BLaER1 (cell line): ENCODE results near the gene SORBS2.

Source experiments
- H3K27ac ChIP-seq: shearing (Covaris generic); formaldehyde crosslinking; 2 replicates; pipeline ENCODE4 v1.8.1; 2022
- H3K27me3 ChIP-seq: shearing (Covaris generic); formaldehyde crosslinking; 2 replicates; pipeline ENCODE4 v1.8.1; 2022
- H3K36me3 ChIP-seq: shearing (Covaris generic); formaldehyde crosslinking; 2 replicates; pipeline ENCODE4 v1.8.1; 2022
- H3K4me1 ChIP-seq: shearing (Covaris generic); formaldehyde crosslinking; 2 replicates; pipeline ENCODE4 v1.8.1; 2022
- H3K4me2 ChIP-seq: shearing (Covaris generic); formaldehyde crosslinking; 2 replicates; pipeline ENCODE4 v1.8.1; 2022
- H3K4me3 ChIP-seq: shearing (Covaris generic); formaldehyde crosslinking; 2 replicates; pipeline ENCODE4 v1.8.1; 2022
- H3K9ac ChIP-seq: shearing (Covaris generic); formaldehyde crosslinking; 2 replicates; pipeline ENCODE4 v1.8.1; 2022
- H3K9me3 ChIP-seq: shearing (Covaris generic); formaldehyde crosslinking; 2 replicates; pipeline ENCODE4 v1.8.1; 2022
- H4K20me1 ChIP-seq: shearing (Covaris generic); formaldehyde crosslinking; 2 replicates; pipeline ENCODE4 v1.8.1; 2022
- Cebpa-rat ChIP-seq: shearing (Covaris generic); IDR thresholded peaks from 2 replicates; pipeline ENCODE4 v1.8.1; 2022

SORBS2 gene

GRCh38 chr4:185836241-185837084 lies 24.5 kb upstream of the SORBS2 start:
- Histone ChIP-seq H3K4me1 (peaks cover 22% of the 10 kb centered on the region), H3K27ac (no peak overlapping the region), H3K4me2 (peak overlapping the region; percentile 34), H3K36me3 (no peaks in the 10 kb centered on the region), H3K4me3 (no peak overlapping the region), H3K27me3 (no peaks in the 10 kb centered on the region), H4K20me1 (no peaks in the 10 kb centered on the region), H3K9me3 (no peaks in the 10 kb centered on the region), H3K9ac (no peak overlapping the region)
- no peak for TF ChIP-seq Cebpa-rat

GRCh38 chr4:185835814-185836213 lies 23.8 kb upstream of the SORBS2 start:
- Histone ChIP-seq H3K9me3 (no peaks in the 10 kb centered on the region), H3K4me2 (peak overlapping the region; percentile 34; the same call in 1 of the 2 replicates), H3K9ac (no peak overlapping the region), H3K4me1 (peaks cover 22% of the 10 kb centered on the region), H3K27me3 (no peaks in the 10 kb centered on the region), H4K20me1 (no peaks in the 10 kb centered on the region), H3K27ac (no peak overlapping the region), H3K4me3 (no peak overlapping the region), H3K36me3 (no peaks in the 10 kb centered on the region)
- TF ChIP-seq Cebpa-rat = no peak

DNA sequence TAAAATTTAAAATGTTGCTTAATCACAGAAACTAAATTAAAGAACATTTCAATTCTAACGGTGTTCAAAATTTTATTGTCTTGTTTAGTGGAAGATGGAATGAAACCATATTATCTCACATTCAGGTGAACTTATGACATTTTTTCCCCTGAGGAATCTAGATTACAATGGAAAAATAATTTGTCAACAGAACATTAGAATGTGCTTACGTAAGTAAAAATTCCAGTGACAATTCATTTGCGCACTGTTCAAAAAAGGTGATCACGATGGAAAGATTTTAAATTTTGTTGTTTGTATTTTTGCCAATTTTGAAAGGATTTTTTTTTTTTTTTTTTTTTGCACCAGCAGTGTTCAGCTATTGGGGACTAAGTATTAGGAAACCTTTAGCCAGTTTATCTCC lies 23.3 kb upstream of the SORBS2 start:
- no peaks in the 10 kb centered on the region for H3K27me3 ChIP-seq
- no peaks in the 10 kb centered on the region for H4K20me1 ChIP-seq
- H3K36me3 ChIP-seq = no peaks in the 10 kb centered on the region
- TF ChIP-seq Cebpa-rat = no peak
- no peak overlapping the region for H3K4me3 ChIP-seq
- H3K9me3 ChIP-seq = no peaks in the 10 kb centered on the region
- H3K4me1 ChIP-seq = peaks cover 26% of the 10 kb centered on the region
- H3K4me2 ChIP-seq = no peak overlapping the region
- H3K9ac ChIP-seq = no peak overlapping the region
- no peak overlapping the region for H3K27ac ChIP-seq

- Histone ChIP-seq H3K27ac (no peak overlapping the region), H3K4me3 (no peak overlapping the region), H3K4me2 (no peak overlapping the region), H3K27me3 (no peaks in the 10 kb centered on the region), H3K36me3 (no peaks in the 10 kb centered on the region), H4K20me1 (no peaks in the 10 kb centered on the region), H3K9me3 (no peaks in the 10 kb centered on the region), H3K9ac (no peak overlapping the region), H3K4me1 (peaks cover 31% of the 10 kb centered on the region)
- no peak for TF ChIP-seq Cebpa-rat
Observed at GRCh38 chr4:185834778-185835177, 22.8 kb upstream of the SORBS2 start.

DNA sequence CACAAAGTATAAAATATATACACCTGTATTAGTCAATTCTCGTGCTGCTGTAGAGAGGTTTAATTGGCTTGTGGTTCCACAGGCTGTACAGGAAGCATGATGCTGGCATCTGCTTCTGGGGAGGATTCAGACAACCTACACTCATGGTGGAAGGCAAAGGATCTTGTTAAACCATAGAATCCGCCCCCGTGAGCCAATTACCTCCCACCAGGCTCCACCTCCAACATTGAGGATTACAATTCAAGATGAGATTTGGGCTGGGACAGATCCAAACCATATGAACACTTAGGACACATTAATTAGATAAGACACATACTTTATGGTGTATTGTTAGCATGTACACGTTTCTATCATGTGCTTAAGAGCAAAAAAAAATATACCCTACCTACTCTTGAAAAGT lies 22.1 kb upstream of the SORBS2 start:
- TF ChIP-seq Cebpa-rat = no peak
- H3K4me1 ChIP-seq = peaks cover 31% of the 10 kb centered on the region
- H3K4me2 ChIP-seq = no peak overlapping the region

DNA sequence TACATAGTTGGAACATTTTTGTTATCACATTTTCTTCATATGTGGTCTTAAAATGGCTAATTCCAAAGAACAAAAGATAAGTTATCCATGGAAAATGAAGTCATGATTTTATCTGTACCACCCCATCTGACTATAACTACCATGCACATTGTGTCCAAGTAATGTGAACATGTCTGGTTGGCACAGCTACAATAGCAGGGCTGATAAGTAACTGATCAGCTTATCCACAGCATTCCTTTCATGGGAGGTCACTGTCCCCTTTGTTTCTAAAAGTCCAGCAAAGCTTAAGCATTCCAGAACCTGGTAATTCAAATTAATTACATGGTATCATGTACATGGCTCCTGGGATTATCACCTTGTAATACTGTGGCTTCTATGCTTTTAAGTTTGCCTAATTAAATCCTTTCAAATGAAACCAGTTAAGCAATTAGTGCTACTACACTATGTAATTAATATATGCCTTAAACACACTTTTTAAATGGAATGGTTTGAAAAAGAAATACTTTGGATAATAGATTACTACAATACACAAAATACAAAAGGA lies 21.1 kb upstream of the SORBS2 start:
- H4K20me1 ChIP-seq = no peaks in the 10 kb centered on the region
- peaks cover 2% of the 10 kb centered on the region; the same call in 1 of the 2 replicates for H3K9me3 ChIP-seq
- H3K4me2 ChIP-seq = no peak overlapping the region
- H3K4me3 ChIP-seq = no peak overlapping the region
- peaks cover 28% of the 10 kb centered on the region for H3K4me1 ChIP-seq
- H3K36me3 ChIP-seq = no peaks in the 10 kb centered on the region
- TF ChIP-seq Cebpa-rat = no peak
- H3K9ac ChIP-seq = no peak overlapping the region
- H3K27me3 ChIP-seq = no peaks in the 10 kb centered on the region
- no peak overlapping the region for H3K27ac ChIP-seq

More for the DNA sequence above, 22.1 kb upstream of the SORBS2 start:
- H3K9ac ChIP-seq = no peak overlapping the region
- H4K20me1 ChIP-seq = no peaks in the 10 kb centered on the region
- H3K4me3 ChIP-seq = no peak overlapping the region
- no peaks in the 10 kb centered on the region for H3K27me3 ChIP-seq
- no peaks in the 10 kb centered on the region for H3K9me3 ChIP-seq
- H3K27ac ChIP-seq = no peak overlapping the region
- no peaks in the 10 kb centered on the region for H3K36me3 ChIP-seq

GRCh38 chr4:185831125-185831815 lies 19.3 kb upstream of the SORBS2 start:
- no peak for TF ChIP-seq Cebpa-rat
- Histone ChIP-seq H3K27me3 (no peaks in the 10 kb centered on the region), H3K27ac (no peak overlapping the region), H3K4me3 (no peak overlapping the region), H4K20me1 (no peaks in the 10 kb centered on the region), H3K9ac (no peak overlapping the region), H3K9me3 (peaks cover 5% of the 10 kb centered on the region; the same call in 1 of the 2 replicates), H3K4me2 (no peak overlapping the region), H3K4me1 (peaks cover 13% of the 10 kb centered on the region), H3K36me3 (no peaks in the 10 kb centered on the region)

GRCh38 chr4:185830263-185830994 lies 18.4 kb upstream of the SORBS2 start:
- Histone ChIP-seq H3K4me2 (peak overlapping the region; percentile 34), H3K9me3 (peaks cover 5% of the 10 kb centered on the region; the same call in 1 of the 2 replicates), H3K27me3 (no peaks in the 10 kb centered on the region), H3K4me3 (no peak overlapping the region), H4K20me1 (no peaks in the 10 kb centered on the region), H3K9ac (no peak overlapping the region), H3K27ac (no peak overlapping the region), H3K4me1 (peaks cover 8% of the 10 kb centered on the region), H3K36me3 (no peaks in the 10 kb centered on the region)
- TF ChIP-seq Cebpa-rat = no peak

DNA sequence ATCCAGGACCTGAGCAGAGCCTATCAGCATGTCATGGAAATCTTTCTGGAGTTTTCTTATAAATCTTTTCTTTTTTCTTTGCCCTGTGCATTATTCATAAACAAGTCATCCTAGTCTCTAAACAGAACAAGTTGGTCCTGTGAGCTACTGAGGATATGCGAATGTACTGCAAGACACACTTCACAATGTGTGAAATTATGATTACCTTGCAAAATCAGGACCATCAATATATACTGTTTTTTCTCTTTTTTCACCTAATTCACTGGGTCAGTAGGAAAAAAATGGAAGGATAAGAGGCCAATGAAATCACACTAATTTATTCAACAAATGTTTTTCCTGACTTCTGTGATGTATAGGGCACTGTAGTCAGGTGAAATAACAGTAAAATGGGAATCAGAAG lies 14.4 kb upstream of the SORBS2 start:
- TF ChIP-seq Cebpa-rat = no peak
- Histone ChIP-seq H3K4me1 (peaks cover 8% of the 10 kb centered on the region), H3K36me3 (no peaks in the 10 kb centered on the region), H3K4me3 (no peak overlapping the region), H3K27ac (no peak overlapping the region), H3K9ac (no peak overlapping the region), H4K20me1 (no peaks in the 10 kb centered on the region), H3K4me2 (no peak overlapping the region), H3K27me3 (no peaks in the 10 kb centered on the region), H3K9me3 (peaks cover 5% of the 10 kb centered on the region; the same call in 1 of the 2 replicates)
